Measurements from ENCODE around the gene MARCHF7.
"Not testable (repeated sequence)": the region's sequence is repeated elsewhere in the genome, so short reads cannot be mapped to it uniquely, and the experiment has no call there.

Gene MARCHF7

DNA sequence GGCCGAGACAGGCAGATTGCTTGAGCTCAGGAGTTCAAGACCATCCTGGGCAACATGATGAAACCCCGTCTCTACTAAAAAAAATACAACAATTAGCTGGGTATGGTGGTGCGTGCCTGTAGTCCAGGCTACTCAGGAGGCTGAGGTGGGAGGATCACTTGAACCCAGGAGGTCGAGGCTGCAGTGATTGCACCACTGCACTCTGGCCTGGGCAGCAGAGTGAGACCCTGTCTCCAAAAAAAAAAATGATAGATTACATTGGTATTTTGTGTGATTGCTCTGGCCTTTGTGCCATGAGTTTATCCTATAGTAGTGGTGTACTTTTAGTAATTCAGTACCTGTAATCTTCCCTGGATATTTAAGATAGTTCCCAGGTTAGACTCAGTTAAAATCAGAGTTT is 4.1 kb downstream of the MARCHF7 start:
- DNase-seq (ENCODE audit: low read depth in 2 of 2) = not testable (repeated sequence)

DNA sequence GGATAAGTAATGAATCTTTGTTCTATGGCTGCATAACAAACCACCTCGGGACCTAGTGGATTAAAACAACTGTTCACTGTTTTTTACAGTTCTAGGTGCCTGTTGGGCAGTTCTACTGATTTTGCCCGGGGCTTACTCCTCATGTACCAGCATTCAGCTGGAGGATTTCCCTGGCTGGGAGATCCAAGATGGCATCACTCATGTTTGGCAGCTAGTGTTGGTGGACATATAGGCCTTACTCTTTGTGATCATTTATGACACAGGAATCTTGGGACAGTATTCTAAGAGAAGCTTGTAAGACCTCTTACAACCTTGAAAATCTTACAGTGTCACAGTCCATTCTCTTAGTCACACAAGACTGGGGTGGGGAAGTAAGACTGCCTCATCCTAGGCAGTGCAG is 4.6 kb downstream of the MARCHF7 start:
- DNase-seq (ENCODE audit: low read depth in 2 of 2) = no peak

DNA sequence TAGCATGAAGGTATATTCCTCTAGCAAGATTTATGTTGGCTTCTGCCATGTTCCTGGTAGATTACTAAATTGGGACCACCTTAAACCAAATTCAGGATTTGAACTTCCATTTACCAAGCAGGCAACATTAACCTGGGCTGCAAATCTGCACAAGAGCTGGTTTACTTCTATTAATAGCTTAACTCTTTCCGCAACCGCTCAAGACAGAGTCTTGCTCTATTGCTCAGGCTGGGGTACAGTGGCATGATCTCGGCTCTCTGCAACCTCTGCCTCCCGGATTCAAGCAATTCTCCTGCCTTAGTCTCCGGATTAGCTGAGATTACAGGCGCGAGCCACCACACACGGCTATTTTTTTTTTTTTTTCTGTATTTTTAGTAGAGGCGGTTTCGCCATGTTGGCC is 8.4 kb downstream of the MARCHF7 start:
- no peak for DNase-seq (ENCODE audit: low read depth in 2 of 2)

DNA sequence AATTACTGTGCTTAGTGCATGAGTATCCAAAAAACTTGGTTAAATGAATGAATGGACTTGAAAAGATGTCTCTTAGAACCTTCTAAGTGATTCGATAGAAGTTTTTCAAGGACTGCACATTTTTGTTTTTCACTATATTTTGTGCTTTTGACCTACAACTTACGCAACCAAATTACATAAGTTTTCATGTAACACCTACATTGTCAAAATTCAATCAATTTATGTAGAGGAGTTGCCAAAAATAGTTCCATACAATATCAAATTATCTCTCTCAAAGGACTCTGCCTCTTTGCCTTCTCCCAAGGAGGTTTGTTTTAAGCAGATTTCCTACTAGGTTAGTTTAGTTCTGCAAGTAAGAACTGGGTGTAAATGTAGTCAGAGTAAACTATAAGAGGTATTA is 10.3 kb downstream of the MARCHF7 start:
- no peak for DNase-seq (ENCODE audit: low read depth in 2 of 2)

DNA sequence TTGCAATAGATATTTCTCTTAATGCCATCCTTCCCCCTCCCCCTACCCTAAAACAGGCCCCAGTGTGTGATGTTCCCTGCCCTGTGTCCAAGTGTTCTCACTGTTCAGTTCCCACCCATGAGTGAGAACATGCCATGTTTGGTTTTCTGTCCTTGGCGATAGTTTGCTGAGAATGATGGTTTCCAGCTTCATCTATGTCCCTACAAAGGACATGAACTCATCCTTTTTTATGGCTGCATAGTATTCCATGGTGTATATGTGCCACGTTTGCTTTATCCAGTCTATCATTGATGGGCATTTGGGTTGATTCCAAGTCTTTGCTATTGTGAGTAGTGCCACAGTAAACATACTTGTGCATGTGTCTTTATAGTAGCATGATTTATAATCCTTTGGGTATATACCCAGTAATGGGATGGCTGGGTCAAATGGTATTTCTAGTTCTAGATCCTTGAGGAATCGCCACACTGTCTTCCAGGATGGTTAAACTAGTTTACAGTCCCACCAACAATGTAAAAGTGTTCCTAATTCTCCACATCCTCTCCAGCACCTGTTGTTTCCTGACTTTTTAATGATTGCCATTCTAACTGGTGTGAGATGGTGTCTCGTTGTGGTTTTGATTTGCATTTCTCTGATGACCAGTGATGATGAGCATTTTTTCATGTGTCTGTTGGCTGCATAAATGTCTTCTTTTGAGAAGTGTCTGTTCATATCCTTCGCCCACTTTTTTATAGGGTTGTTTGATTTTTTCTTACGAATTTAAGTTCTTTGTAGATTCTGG is 12.7 kb downstream of the MARCHF7 start:
- DNase-seq (ENCODE audit: low read depth in 2 of 2) = not testable (repeated sequence)

DNA sequence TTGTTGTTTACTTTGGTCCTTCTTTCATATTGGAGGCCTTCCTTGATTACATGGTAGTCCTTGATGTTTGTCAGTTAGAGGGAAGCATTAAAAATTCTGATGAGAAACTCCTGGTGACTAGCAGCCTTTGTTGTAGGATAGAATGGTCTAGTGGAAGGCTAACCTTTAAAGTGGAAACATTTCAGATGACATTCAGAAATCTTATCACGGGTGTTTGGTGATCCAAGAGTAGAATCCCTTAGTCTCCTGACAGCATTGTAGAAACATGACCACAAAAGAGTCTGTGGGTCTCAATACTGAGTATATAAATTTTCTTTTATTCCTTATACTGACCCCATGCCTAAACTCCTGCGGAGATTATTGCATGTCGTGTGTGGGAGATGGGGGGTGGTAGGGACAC is 13.4 kb downstream of the MARCHF7 start:
- DNase-seq (ENCODE audit: low read depth in 2 of 2) = no peak

DNA sequence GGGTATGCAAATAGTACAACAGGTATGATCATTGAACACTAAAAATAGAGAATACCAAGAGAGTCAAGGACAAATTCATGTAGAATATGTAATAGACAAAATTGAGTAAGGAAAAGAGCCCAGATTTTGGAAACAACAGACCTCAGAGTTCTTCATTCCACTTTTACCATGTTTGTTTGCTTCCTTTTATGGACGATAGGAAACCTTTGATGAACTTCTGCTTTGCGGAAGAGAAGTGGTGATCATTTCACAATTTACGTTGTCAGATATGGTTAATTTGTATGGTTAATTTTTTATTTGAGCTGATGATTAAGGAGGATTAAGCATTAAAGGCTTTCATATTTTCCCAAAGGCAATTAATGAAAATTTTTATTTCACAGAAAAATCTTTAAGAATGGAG is 16.3 kb downstream of the MARCHF7 start:
- no peak for DNase-seq (ENCODE audit: low read depth in 2 of 2)

DNA sequence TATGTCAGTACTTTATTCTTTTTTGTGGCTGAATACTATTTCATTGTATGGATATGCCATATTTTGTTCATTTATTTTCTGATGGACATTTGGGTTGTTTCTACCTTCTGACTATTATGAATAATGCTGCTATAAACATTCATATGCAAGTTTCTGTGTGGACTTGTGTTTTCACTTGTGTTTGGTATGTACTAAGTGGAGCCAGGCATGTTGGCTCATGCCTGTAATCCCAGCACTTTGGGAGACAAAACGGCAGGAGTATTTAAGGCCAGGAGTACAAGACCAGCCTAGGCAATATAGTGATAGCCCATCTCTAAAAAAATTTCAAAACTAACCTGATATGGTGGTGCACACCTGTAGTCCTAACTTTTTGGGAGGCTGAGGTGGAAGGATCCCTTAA is 23.3 kb downstream of the MARCHF7 start:
- no peak for DNase-seq (ENCODE audit: low read depth in 2 of 2)

DNA sequence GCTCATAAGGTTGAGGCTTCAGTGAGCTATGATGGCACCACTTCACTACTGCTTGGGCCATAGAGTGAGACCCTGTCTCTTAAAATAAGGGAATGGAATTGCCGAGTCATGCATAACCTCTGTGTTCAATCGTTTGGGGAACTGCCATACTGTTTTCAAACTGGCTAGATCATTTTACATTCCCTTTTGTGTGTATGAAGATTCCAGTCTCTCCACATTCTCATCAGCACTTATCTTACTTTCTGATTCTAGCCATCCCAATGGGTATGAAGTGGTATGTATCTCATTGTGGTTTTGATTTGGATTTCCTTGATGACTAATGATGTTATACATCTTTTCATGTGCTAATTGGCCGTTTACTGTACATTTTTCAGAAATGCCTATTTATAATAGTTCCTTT is 23.7 kb downstream of the MARCHF7 start:
- DNase-seq (ENCODE audit: low read depth in 2 of 2) = no peak

DNA sequence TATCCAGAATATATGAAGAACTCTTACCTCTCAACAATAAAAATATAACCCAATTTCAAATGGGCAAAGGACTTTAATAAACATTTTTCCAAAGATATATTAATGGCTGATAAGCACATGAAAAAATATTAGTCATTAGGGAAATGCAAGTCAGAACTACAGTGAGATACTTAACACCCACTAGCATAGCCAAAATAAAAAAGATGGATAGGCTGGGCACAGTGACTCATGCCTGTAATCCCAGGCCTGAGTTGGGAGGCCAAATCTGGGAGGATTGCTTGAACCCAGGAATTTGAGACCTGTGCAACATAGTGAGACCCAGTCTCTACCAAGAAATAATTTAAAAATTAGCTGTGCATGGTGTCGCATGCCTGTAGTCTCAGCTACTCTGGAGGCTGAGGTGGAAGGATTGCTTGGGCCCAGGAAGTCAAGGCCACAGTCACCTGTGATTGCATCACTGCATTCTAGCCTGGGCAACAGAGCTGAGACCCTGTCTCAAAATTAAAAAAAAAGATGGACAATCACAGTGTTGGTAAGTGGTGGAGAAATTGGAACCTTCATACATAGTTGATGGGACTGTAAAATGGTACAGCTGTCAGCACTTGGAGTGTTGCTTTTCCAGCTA is 25.1 kb downstream of the MARCHF7 start:
- no peak for DNase-seq (ENCODE audit: low read depth in 2 of 2)

DNA sequence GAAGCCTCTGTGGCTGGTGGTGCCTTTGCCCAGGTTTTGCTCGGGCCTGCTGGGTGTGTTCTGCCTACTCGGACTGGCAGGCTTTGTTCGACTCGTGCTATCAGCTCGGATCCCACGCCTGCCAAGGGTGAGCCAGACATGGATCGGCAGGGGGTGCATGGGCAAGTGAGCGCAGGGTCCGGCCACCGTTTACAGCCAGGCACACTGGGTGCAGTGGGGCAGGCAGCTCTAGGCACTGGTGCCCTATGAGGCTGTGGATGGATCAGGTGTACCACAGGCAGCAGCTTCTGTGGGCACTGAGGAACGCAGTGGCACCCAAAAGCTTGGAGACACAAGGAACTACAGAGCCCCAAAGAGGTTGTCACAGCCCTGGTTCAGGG is 25.6 kb downstream of the MARCHF7 start:
- DNase-seq (ENCODE audit: low read depth in 2 of 2) = no peak

DNA sequence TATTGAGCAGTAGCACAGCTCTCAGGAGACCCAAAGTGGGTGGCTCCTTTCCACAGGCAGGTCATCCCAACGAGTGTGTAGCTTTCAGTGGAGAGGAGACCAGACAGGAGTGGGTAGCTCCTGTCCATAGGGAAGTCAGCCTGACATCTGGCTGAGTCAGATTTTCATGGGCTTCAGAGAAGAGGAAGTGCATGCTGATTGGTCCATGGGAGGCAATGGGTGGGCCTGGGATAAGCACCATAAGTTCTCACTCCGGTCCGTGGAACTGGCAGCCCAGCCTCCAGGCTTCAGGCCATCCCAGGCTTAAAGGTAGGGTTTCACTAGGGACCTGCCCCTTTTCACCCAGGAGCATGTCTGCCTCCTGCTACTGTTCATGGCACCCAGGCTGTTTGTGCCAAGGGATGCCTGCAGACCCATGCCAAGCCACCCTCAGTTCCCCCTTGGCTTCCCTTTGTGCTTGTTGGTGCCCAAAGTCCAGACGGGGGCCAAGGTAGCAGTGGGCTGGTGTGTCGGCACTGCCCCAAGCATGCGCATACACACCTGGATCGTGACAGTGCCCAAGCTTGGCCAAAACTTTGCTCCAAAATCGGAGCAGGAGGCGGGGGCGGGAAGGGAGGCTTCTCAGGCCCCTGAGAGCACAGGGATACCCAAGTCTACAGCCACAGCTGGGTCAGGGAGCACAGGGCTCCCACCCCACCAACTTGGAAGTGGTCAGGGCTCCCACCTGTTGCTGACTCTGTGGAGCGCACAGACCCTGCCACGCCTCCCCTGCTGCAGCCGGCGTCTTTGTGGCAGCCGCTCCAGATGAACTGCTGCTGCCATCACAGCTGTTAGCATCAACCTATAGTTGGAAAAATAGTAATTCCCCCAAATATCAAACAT is 26.4 kb downstream of the MARCHF7 start:
- DNase-seq (ENCODE audit: low read depth in 2 of 2) = no peak

DNA sequence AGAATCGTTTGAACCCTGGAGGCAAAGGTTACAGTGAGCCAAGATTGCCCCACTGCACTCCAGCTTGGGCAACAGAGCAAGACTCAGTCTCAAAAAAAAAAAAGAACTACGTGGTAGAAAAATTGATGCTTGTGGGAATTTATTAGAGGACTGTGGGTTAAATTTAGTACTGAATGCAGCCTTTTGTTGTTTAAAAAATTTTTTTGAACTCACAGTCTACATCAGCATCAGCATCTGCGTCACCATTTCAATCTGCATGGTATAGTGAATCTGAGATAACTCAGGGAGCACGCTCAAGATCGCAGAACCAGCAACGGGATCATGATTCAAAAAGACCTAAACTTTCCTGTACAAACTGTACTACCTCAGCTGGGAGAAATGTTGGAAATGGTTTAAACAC is 30.5 kb downstream of the MARCHF7 start:
- DNase-seq (ENCODE audit: low read depth in 2 of 2) = no peak

DNA sequence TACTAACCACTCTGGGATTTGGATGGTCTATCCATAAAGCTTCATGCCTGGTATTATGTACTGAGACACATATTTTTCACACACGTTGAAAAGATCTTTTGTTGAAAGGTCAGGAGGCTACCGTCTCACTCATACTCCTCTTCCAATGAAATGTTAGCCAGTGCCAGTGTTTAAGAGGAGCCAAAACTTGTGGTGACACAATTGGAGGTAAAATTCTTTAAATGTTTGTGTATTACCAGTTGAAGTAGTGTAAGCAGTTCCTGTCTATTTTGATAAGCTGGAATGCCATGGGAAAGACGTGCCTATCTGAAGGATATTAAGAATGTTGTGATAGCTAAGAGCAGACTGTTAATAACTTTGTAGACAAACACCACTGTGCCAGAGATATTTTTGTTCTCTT is 32.1 kb downstream of the MARCHF7 start:
- no peak for DNase-seq (ENCODE audit: low read depth in 2 of 2)

DNA sequence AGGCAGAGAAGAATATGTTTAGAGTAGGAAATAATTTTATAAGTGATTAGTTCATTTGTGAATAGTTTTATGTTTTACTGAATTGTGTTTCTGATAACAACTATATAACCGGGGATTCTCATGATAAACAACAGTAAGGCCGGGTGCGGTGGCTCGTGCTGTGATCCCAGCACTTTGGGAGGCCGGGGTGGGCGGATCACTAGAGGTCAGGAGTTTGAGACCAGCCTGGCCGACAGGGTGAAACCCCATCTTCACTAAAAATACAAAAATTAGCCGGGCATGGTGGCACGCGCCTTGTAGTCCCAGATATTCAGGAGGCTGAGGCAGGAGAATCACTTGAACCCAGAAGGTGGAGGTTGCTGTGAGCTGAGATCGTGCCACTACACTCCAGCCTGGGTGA is 32.9 kb downstream of the MARCHF7 start:
- DNase-seq (ENCODE audit: low read depth in 2 of 2) = not testable (repeated sequence)

DNA sequence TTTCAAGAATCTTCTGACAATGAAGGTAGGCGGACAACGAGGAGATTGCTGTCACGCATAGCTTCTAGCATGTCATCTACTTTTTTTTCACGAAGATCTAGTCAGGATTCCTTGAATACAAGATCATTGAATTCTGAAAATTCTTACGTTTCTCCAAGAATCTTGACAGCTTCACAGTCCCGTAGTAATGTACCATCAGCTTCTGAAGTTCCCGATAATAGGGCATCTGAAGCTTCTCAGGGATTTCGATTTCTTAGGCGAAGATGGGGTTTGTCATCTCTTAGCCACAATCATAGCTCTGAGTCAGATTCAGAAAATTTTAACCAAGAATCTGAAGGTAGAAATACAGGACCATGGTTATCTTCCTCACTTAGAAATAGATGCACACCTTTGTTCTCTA is 35.8 kb downstream of the MARCHF7 start:
- DNase-seq (ENCODE audit: low read depth in 2 of 2) = no peak

DNA sequence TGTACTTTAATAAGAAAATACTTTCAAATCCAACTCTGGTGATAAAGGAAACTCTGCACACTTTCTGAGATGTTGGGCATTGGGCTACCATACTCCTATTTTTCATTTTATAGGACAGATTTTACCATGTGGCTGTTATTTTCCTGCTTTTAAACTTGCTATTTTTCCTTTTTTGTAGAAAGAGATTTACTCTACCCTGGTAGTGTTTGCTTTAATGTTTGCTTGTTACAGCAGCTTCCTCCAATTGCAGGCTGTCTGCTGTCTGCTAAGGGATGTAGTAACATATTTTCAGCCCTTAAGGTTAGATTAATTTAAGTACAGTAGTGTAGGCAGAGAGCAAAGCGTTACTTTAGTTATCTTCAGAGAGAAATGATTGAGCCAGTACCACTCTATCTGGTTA is 38.6 kb downstream of the MARCHF7 start:
- no peak for DNase-seq (ENCODE audit: low read depth in 2 of 2)

DNA sequence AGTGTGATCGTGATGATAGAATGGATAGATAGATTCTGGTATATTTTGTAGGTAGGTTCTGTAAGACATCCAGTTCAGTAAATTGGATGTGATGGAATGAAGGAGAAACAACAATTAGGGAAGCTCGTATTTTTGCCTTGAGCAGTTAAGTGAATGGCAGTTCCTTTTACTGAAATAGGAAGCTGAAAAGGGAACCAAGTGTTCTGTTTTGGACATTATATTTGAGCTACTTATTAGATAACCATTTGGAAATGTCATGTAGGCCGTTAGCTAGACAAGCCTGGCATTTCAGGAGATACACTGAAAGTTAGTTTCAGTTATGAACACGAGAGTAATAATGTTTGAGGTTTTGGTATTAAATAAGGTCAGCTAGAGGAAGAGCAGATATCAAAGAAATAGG is 41.5 kb downstream of the MARCHF7 start:
- no peak for DNase-seq (ENCODE audit: low read depth in 2 of 2)

DNA sequence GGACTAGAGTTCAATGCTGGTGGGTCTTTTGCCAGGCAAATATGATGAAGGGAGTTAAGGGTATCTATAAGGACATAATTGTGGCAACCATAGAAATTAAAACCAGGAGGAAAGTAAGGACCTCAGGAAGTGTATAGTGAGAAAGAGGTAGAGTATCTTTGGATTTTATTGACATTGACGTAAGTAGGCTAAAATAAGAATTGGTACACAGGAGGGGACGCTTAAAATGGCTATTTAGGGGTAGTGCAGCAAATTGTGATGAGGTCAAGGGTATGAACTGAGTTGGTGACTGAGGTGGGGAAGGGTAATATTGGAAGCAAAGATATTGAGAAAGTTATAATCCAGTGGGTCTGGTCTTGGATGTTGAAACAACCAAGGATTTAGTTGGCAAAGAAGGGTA is 42.7 kb downstream of the MARCHF7 start:
- DNase-seq (ENCODE audit: low read depth in 2 of 2) = no peak

DNA sequence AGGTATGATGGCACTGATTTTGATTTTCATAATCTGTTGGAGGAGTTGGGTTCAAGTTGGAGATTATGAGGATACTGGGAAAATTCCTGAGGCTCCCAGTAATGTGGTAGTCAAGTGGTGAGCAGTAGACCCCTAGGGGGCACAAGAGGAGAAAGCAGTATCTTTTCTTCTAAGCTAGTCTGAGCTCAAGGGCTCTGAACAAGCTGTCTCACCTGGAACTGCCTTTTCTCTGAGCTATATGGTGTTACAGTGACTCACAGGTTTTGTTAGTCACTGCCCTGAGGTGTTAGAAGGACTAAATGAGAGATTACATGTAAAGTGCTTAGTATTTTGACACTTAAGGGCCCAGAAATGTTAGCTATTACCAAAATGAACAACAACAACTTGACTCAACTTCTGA is 43.5 kb downstream of the MARCHF7 start:
- no peak for DNase-seq (ENCODE audit: low read depth in 2 of 2)

DNA sequence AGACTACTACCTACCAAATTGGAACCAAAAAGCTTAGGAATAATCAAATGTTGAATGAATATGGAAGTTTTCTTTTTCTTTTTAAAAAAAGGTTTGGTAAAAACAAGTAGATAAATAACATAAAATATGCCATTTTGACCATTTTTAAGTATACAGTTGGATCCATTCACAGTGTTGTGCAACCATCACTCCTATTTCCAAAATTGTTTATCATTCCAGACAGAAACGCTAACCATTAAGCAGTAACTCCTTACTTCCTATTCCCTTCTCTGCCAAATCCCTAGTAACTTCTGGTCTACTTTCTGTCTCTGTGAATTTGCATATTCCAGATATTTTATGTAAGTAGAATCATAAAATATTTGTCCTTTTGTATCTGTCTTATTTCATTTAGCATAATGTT is 45.9 kb downstream of the MARCHF7 start:
- no peak for DNase-seq (ENCODE audit: low read depth in 2 of 2)

DNA sequence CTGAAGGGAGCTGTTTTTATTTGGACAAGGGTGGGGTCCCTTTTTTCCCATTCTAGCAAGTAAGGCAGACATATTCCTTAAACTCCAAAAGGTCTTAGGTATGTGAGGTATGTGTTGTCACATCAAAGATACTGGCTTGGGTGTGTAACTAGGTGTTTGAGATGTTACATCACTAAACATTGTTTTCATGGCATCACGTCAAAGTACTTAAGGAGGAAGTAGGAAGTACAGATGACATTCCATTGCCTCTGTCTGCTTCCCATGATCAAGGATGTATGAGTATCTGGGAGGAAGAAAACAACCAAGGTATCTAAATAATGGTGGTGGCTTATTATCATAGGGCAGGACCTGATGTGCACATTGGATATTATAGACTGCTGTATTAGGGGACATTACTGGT is 46.4 kb downstream of the MARCHF7 start:
- DNase-seq (ENCODE audit: low read depth in 2 of 2) = no peak

DNA sequence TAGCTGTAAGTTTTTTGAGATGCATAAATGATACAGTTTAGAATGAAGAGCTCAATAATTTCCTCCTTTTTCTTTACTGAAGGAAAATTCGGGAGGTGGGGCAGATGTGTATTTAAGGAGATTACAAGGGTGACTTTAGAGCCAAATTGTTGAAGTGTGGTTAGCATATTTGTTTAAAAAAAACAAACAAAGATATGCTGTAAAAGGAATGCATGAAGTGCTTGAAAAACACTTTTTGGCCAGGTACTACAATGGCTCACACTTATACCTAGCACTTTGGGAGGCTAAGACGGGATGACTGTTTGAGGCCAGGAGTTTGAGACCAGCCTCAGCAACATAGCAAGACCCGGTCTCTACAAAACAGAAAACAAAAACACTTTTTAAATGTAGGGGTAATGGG is 47.3 kb downstream of the MARCHF7 start:
- DNase-seq (ENCODE audit: low read depth in 2 of 2) = no peak
